ENCODE results near the gene PAQR7.

DNA sequence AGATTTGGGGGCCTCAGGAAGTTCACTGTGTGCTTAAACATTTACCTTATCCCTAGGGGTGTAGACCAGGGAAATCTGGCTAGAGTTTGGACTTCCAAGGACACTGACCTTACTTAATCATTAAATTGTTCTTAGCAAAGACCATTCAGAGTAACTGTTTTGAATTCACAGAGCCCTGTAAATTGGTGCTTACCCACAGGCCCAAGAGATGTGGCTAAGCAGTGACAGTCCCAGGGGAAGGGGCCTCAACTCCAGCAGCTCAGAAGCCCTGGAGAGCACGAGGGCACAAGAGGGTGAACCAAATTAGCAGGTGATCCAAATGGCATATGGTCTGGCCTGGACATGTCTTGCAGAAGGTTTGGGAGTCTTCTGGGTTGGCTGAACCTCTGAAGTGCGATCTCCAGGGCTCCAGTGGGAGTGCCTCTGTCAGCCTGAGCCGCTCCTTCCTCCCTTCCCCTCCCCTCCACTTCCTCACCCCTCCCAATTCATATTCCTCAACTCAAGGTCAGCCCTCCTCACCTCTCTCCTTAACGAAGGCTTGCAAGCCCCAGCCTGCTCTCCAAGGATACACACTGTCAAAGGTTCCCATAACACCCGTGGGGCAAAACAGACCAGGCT lies 4.3 kb downstream of the PAQR7 start:
- TF ChIP-seq, protein P1, sequence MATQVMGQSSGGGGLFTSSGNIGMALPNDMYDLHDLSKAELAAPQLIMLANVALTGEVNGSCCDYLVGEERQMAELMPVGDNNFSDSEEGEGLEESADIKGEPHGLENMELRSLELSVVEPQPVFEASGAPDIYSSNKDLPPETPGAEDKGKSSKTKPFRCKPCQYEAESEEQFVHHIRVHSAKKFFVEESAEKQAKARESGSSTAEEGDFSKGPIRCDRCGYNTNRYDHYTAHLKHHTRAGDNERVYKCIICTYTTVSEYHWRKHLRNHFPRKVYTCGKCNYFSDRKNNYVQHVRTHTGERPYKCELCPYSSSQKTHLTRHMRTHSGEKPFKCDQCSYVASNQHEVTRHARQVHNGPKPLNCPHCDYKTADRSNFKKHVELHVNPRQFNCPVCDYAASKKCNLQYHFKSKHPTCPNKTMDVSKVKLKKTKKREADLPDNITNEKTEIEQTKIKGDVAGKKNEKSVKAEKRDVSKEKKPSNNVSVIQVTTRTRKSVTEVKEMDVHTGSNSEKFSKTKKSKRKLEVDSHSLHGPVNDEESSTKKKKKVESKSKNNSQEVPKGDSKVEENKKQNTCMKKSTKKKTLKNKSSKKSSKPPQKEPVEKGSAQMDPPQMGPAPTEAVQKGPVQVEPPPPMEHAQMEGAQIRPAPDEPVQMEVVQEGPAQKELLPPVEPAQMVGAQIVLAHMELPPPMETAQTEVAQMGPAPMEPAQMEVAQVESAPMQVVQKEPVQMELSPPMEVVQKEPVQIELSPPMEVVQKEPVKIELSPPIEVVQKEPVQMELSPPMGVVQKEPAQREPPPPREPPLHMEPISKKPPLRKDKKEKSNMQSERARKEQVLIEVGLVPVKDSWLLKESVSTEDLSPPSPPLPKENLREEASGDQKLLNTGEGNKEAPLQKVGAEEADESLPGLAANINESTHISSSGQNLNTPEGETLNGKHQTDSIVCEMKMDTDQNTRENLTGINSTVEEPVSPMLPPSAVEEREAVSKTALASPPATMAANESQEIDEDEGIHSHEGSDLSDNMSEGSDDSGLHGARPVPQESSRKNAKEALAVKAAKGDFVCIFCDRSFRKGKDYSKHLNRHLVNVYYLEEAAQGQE (IDR thresholded peaks at IDR 0.05; ENCODE audit: low read depth): no peak
- TF ChIP-seq EP300 (IDR thresholded peaks at IDR 0.05; ENCODE audit: borderline replicate concordance) (no peak), NFIC (IDR thresholded peaks at IDR 0.05) (no peak), YY1 (IDR thresholded peaks at IDR 0.05; ENCODE audit: low read depth) (no peak), EGR1 (IDR thresholded peaks at IDR 0.05) (no peak), TAF1 (IDR thresholded peaks at IDR 0.05; ENCODE audit: low read depth) (no peak), TCF12 (IDR thresholded peaks at IDR 0.05; ENCODE audit: low read depth) (no peak), CEBPB (IDR thresholded peaks at IDR 0.05) (no peak), FOXM1 (IDR thresholded peaks at IDR 0.05; ENCODE audit: borderline replicate concordance, low read depth) (no peak), CREB1 (IDR thresholded peaks at IDR 0.05; ENCODE audit: low read depth) (no peak), TEAD4 (IDR thresholded peaks at IDR 0.05) (no peak)
- TF ChIP-seq, protein P2, sequence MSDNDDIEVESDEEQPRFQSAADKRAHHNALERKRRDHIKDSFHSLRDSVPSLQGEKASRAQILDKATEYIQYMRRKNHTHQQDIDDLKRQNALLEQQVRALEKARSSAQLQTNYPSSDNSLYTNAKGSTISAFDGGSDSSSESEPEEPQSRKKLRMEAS (IDR thresholded peaks at IDR 0.05): no peak
- TF ChIP-seq, protein P3, sequence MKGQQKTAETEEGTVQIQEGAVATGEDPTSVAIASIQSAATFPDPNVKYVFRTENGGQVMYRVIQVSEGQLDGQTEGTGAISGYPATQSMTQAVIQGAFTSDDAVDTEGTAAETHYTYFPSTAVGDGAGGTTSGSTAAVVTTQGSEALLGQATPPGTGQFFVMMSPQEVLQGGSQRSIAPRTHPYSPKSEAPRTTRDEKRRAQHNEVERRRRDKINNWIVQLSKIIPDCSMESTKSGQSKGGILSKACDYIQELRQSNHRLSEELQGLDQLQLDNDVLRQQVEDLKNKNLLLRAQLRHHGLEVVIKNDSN (IDR thresholded peaks at IDR 0.05): no peak
